HEK293T (cell line): ENCODE measurements around the gene RPA3.

Experiments used
- BHLHE40 ChIP-seq: fragments of 450-650 bp; IDR thresholded peaks from 2 replicates; pipeline ENCODE4 v1.6.1; 2016; ENCODE audit warnings: mild to moderate bottlenecking, moderate library complexity, borderline replicate concordance
- CTBP1 ChIP-seq: fragments of 450-650 bp; IDR thresholded peaks from 2 replicates; pipeline ENCODE4 v1.6.1; 2016; ENCODE audit warnings: borderline replicate concordance
- FOXA1 ChIP-seq: fragments of 450-650 bp; IDR thresholded peaks from 2 replicates; pipeline ENCODE4 v1.6.1; 2016; ENCODE audit warnings: mild to moderate bottlenecking
- FOXK2 ChIP-seq: fragments of 450-650 bp; IDR thresholded peaks from 2 replicates; pipeline ENCODE4 v1.6.1; 2016; ENCODE audit warnings: mild to moderate bottlenecking
- FOXM1 ChIP-seq: fragments of 450-650 bp; IDR thresholded peaks from 2 replicates; pipeline ENCODE4 v1.6.1; 2017; ENCODE audit warnings: mild to moderate bottlenecking, borderline replicate concordance
- LEF1 ChIP-seq: fragments of 450-650 bp; IDR thresholded peaks from 2 replicates; pipeline ENCODE4 v1.6.1; 2017; ENCODE audit warnings: mild to moderate bottlenecking, borderline replicate concordance
- NFRKB ChIP-seq: fragments of 450-650 bp; IDR thresholded peaks from 2 replicates; pipeline ENCODE4 v1.6.1; 2016; ENCODE audit warnings: mild to moderate bottlenecking, moderate library complexity
- PKNOX1 ChIP-seq: fragments of 450-650 bp; IDR thresholded peaks from 2 replicates; pipeline ENCODE4 v1.6.1; 2016
- SP1 ChIP-seq: fragments of 450-650 bp; IDR thresholded peaks from 2 replicates; pipeline ENCODE4 v1.6.1; 2017
- SUZ12 ChIP-seq: fragments of 450-650 bp; IDR thresholded peaks from 2 replicates; pipeline ENCODE4 v1.6.1; 2016; ENCODE audit warnings: mild to moderate bottlenecking
- TARDBP ChIP-seq: fragments of 450-650 bp; IDR thresholded peaks from 2 replicates; pipeline ENCODE4 v1.6.1; 2016

- TF ChIP-seq SUZ12 (no peak), TARDBP (no peak), BHLHE40 (no peak), FOXA1 (no peak), NFRKB (no peak), SP1 (no peak), PKNOX1 (no peak), CTBP1 (no peak), FOXK2 (no peak), LEF1 (no peak), FOXM1 (no peak)
These were observed 23.9 kb downstream of the RPA3 start for GRCh38 chr7:7694542-7694941.
